ENCODE data around the gene MOSMO.
"Not testable (repeated sequence)": the region's sequence is repeated elsewhere in the genome, so short reads cannot be mapped to it uniquely, and the experiment has no call there.

MOSMO gene

DNA sequence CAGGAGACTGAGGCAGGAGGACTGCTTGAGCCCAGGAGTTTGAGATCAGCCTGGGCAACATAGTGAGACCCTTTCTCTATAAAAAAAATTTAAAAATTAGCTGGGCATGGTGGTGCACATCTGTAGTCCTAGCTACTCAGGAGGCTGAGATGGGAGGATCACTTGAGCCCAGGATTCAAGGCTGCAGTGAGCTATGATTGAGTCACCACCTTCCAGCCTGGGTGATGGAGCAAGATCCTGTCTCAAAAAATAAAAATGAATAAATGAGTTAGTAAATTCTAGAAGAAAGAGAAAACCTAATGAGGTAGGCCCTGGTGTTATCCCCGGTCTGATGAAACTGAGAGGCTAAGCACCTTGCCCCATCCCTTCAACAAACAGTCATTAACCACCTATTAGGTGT, 5.9 kb upstream of the MOSMO start:
- no CpG with 5 or more reads among the region's 1 CpG for WGBS, 2 experiments (ENCODE audit: insufficient coverage in 2 of 2)
- H3K36me3 ChIP-seq (ENCODE audit: control insufficient read depth, insufficient read depth, low read length); H3K27ac ChIP-seq (ENCODE audit: low read depth, low read length, severe bottlenecking); H3K4me1 ChIP-seq (ENCODE audit: control insufficient read depth, insufficient read depth, low read length, poor library complexity, severe bottlenecking); H3K9me3 ChIP-seq (ENCODE audit: control insufficient read depth, low read length); H3K4me3 ChIP-seq (ENCODE audit: extremely low read depth, insufficient read depth, low read length, poor library complexity, severe bottlenecking): not testable (repeated sequence)

DNA sequence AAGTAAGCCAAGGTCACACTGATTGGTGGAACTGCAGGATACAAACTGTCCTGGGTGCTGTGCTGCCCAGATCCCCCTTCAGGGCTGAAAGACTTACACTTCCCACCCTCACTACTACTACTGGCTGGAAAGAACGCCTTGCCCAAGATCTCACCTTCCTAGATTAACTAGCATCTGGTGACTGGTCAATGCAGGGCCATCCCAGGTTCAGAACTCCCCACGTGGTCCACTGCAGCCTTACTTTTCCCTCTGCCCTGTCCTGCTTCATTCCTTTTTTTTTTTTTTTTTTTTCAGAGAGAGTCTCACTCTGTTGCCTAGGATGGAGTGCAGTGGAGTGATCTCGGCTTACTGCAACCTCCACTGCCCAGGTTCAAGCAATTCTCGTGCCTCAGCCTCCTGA, 4.7 kb upstream of the MOSMO start:
- H3K36me3 ChIP-seq (ENCODE audit: control insufficient read depth, insufficient read depth, low read length), result no peaks in the 10 kb centered on the region
- 80 to 81% methylated on average over 1 to 3 of the region's 4 CpGs for WGBS, 2 experiments (ENCODE audit: insufficient coverage in 2 of 2)
- no peaks in the 10 kb centered on the region for H3K4me1 ChIP-seq (ENCODE audit: control insufficient read depth, insufficient read depth, low read length, poor library complexity, severe bottlenecking)
- no peak overlapping the region for H3K27ac ChIP-seq (ENCODE audit: low read depth, low read length, severe bottlenecking)
- no peaks in the 10 kb centered on the region for H3K9me3 ChIP-seq (ENCODE audit: control insufficient read depth, low read length)
- H3K4me3 ChIP-seq (ENCODE audit: extremely low read depth, insufficient read depth, low read length, poor library complexity, severe bottlenecking), result no peak overlapping the region

DNA sequence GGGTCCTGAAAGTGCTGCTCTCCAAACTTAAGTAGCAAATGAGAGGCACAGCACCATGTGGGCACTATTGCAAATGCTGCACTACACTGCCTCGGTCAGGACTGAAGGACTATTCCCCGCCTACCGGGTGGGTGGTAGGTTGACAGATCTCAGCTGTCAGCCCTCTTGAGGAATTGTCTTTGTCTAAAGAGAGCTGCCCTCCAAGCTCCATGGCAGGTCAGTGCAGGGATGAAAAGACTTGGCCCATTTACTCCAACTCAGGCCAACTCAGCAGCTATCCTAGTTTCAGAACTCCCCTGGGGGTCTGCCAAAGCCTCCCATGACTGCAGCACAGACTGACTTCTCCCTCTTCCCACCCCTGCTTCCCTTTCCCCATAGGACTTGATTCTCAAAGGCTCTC, 3.6 kb upstream of the MOSMO start:
- WGBS, 2 experiments (ENCODE audit: insufficient coverage in 2 of 2), result 19 to 53% methylated on average over 3 of the region's 3 CpGs
- no peaks in the 10 kb centered on the region for H3K36me3 ChIP-seq (ENCODE audit: control insufficient read depth, insufficient read depth, low read length)
- H3K27ac ChIP-seq (ENCODE audit: low read depth, low read length, severe bottlenecking), result no peak overlapping the region
- H3K4me1 ChIP-seq (ENCODE audit: control insufficient read depth, insufficient read depth, low read length, poor library complexity, severe bottlenecking), result peaks cover 2% of the 10 kb centered on the region
- H3K9me3 ChIP-seq (ENCODE audit: control insufficient read depth, low read length), result no peaks in the 10 kb centered on the region
- H3K4me3 ChIP-seq (ENCODE audit: extremely low read depth, insufficient read depth, low read length, poor library complexity, severe bottlenecking), result no peak overlapping the region

DNA sequence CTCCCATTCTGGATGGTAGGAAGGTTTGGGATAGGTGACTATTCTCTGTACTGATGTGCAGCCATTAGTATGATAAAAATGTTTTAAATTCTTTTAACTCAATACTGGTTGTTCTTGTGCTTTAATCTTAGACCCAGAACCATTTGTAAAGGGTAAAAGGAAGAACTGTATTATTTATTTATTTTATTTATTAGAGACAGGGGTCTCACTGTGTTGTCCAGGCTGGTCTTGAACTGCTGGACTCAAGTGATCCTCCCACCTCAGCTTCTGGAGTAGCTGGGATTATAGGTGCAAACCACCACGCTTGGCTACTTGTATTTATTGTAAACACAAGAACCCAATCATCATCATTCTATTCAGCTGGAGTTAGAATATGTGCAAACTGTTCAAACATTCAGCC, 2.2 kb upstream of the MOSMO start:
- Histone ChIP-seq H3K4me3 (ENCODE audit: extremely low read depth, insufficient read depth, low read length, poor library complexity, severe bottlenecking) (no peak overlapping the region), H3K27ac (ENCODE audit: low read depth, low read length, severe bottlenecking) (no peak overlapping the region), H3K9me3 (ENCODE audit: control insufficient read depth, low read length) (no peaks in the 10 kb centered on the region), H3K36me3 (ENCODE audit: control insufficient read depth, insufficient read depth, low read length) (no peaks in the 10 kb centered on the region), H3K4me1 (ENCODE audit: control insufficient read depth, insufficient read depth, low read length, poor library complexity, severe bottlenecking) (peaks cover 2% of the 10 kb centered on the region)
- WGBS, 2 experiments (ENCODE audit: insufficient coverage in 2 of 2), result no CpG with 5 or more reads among the region's 1 CpG

DNA sequence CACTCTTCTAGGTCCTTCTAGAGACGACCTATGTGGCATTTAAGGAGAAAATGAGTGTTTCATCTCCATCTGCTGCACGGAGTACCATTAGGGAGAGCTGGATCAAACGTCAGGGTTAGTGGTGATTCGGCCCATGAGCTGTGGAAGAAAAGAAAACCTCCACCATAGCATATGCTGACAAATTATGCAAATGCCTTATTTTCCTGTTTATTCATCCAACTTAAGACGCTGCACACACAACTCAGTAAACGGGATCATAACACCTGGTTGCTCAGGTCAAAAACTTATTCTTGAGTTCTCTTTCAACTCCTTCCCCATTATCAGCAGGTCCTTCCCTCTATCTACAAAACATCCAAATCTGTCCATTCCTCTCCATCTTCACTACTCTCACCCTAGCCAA, 1.3 kb upstream of the MOSMO start:
- 67 to 74% methylated on average over 6 of the region's 6 CpGs for WGBS, 2 experiments (ENCODE audit: insufficient coverage in 2 of 2)
- peaks cover 2% of the 10 kb centered on the region for H3K4me1 ChIP-seq (ENCODE audit: control insufficient read depth, insufficient read depth, low read length, poor library complexity, severe bottlenecking)
- H3K4me3 ChIP-seq (ENCODE audit: extremely low read depth, insufficient read depth, low read length, poor library complexity, severe bottlenecking), result no peak overlapping the region
- no peaks in the 10 kb centered on the region for H3K9me3 ChIP-seq (ENCODE audit: control insufficient read depth, low read length)
- no peaks in the 10 kb centered on the region for H3K36me3 ChIP-seq (ENCODE audit: control insufficient read depth, insufficient read depth, low read length)
- H3K27ac ChIP-seq (ENCODE audit: low read depth, low read length, severe bottlenecking), result no peak overlapping the region

DNA sequence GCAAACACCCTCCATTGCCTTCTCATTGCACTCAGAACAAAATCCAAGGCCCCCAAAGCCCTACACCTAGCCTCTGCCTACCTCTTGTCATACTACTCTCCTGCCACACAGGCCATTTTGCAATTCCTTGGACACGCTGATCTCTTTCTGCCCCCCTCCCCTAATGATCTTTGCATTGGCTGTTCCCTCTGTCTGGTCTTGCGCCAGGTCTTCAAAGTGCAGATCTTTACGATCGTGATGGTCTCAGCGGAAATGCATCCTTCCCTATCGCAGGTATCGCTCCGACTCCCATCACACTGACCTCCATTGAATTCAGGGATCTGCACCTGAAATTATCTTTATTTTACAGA, 777 bp upstream of the MOSMO start:
- Histone ChIP-seq H3K27ac (ENCODE audit: low read depth, low read length, severe bottlenecking) (no peak overlapping the region), H3K4me1 (ENCODE audit: control insufficient read depth, insufficient read depth, low read length, poor library complexity, severe bottlenecking) (peaks cover 2% of the 10 kb centered on the region), H3K4me3 (ENCODE audit: extremely low read depth, insufficient read depth, low read length, poor library complexity, severe bottlenecking) (peak overlapping the region; percentile 70), H3K9me3 (ENCODE audit: control insufficient read depth, low read length) (no peaks in the 10 kb centered on the region), H3K36me3 (ENCODE audit: control insufficient read depth, insufficient read depth, low read length) (no peaks in the 10 kb centered on the region)
- WGBS, 2 experiments (ENCODE audit: insufficient coverage in 2 of 2), result 12 to 30% methylated on average over 6 to 7 of the region's 8 CpGs

DNA sequence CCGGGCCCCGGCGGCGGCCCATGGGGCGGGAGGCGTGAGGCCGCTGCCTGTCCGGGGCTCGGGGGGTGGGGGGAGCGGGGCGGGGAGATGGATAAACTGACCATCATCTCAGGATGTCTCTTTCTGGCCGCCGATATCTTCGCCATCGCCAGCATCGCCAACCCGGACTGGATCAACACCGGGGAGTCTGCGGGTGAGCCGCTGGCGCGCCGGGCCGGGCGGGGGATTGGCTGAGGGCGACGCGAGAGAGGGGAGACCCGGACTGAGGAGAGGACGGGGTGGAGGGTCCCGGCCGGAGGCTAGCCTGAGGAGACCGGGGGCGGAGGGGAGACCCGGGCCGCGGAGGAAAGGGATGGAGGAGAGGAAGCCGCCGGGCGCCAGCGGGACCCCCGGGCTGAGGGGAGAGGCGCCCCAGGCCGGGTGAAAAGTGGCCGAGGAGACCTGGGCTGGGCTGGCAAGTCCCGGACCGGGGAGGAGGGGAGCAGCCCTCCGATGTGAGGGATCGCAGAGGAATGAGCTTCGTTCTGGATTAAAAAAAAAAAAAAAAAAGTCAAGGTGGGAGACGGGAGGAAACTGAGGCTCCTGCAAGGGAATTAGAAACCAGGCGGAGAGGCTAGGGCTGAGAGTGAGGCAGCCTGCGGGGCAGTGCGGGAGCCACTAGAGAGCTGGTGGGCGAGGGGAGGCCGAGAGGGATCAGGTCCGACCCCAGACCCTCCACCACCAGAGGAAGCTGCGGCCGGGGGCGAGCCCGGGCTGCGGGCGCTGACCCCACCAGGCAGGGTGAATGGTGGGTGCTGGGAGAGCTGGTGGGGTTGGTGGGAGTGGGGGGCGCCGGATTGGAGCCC, 526 bp downstream of the MOSMO start:
- 0 to 1% methylated on average over 30 to 33 of the region's 65 CpGs for WGBS, 2 experiments (ENCODE audit: insufficient coverage in 2 of 2)
- Histone ChIP-seq H3K27ac (ENCODE audit: low read depth, low read length, severe bottlenecking) (no peak overlapping the region), H3K9me3 (ENCODE audit: control insufficient read depth, low read length) (no peaks in the 10 kb centered on the region), H3K36me3 (ENCODE audit: control insufficient read depth, insufficient read depth, low read length) (no peaks in the 10 kb centered on the region), H3K4me1 (ENCODE audit: control insufficient read depth, insufficient read depth, low read length, poor library complexity, severe bottlenecking) (peaks cover 2% of the 10 kb centered on the region), H3K4me3 (ENCODE audit: extremely low read depth, insufficient read depth, low read length, poor library complexity, severe bottlenecking) (peak overlapping the region; percentile 83)

DNA sequence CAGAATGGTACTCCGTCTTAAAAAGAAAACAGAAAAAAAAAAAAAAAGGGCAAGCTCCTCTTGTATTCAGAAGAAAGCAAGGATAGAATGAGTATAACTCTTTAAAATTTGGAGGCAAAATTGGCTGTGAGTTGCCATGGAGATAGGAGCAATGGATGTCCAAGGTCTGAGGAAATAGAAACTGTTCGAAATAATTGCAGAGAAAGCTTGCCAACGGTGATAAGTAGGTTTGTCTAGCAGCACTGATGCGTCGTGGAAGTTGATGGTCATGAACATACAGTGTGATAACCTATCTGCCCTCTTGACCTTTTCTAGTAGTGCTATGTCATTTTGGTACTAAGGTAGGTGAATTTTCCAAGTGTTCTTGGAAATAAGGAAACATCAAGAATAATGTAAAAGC, 3.0 kb downstream of the MOSMO start:
- Histone ChIP-seq H3K9me3 (ENCODE audit: control insufficient read depth, low read length) (no peaks in the 10 kb centered on the region), H3K36me3 (ENCODE audit: control insufficient read depth, insufficient read depth, low read length) (no peaks in the 10 kb centered on the region), H3K27ac (ENCODE audit: low read depth, low read length, severe bottlenecking) (no peak overlapping the region), H3K4me1 (ENCODE audit: control insufficient read depth, insufficient read depth, low read length, poor library complexity, severe bottlenecking) (peaks cover 2% of the 10 kb centered on the region), H3K4me3 (ENCODE audit: extremely low read depth, insufficient read depth, low read length, poor library complexity, severe bottlenecking) (no peak overlapping the region)
- WGBS, 2 experiments (ENCODE audit: insufficient coverage in 2 of 2), result 100% methylated on average over 1 to 3 of the region's 5 CpGs

DNA sequence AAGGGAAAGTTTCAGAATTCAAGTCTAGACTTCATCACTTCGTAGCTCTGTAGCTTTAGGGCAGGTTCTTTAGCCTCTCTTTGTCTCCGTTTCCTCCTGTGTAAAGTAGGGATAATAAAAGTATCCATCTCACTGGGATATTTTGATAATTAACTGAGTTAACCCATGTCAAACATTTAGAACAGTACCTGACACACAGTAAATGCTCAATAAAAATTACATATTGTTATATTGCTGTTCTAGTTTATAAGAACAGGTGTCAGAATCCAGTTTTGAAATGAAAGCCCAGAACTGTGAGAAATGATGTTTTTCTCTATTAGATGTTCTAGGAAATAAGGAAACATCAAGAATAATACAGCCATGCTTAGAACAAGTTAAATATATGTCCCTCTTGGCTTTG, 4.3 kb downstream of the MOSMO start:
- Histone ChIP-seq H3K9me3 (ENCODE audit: control insufficient read depth, low read length) (no peaks in the 10 kb centered on the region), H3K27ac (ENCODE audit: low read depth, low read length, severe bottlenecking) (no peak overlapping the region), H3K36me3 (ENCODE audit: control insufficient read depth, insufficient read depth, low read length) (no peaks in the 10 kb centered on the region), H3K4me1 (ENCODE audit: control insufficient read depth, insufficient read depth, low read length, poor library complexity, severe bottlenecking) (peaks cover 2% of the 10 kb centered on the region), H3K4me3 (ENCODE audit: extremely low read depth, insufficient read depth, low read length, poor library complexity, severe bottlenecking) (no peak overlapping the region)
- WGBS, 2 experiments (ENCODE audit: insufficient coverage in 2 of 2), result no CpG with 5 or more reads among the region's 2 CpGs

DNA sequence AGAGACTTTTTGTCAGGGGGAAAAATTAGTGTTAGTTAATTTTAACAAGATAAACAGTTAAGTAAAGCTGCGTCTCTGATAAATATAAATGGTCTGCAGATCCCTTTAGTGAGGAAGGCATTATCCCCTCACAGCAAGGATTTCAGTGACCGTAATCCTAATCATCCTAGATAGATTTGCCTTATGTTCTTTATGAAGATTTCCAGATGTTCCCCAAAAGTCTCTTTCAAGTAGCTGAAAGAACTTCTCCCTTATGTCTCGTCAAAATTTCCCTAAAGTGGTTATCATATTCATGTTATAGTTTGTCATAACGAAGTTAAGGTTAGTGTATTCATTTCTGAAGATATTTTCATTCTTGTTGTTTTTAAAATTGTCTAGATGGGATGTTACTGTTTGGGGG, 5.6 kb downstream of the MOSMO start:
- WGBS, 2 experiments (ENCODE audit: insufficient coverage in 2 of 2), result 100% methylated on average over 1 of the region's 4 CpGs; no CpG with 5 or more reads in 1 of the 2 experiments
- no peaks in the 10 kb centered on the region for H3K36me3 ChIP-seq (ENCODE audit: control insufficient read depth, insufficient read depth, low read length)

DNA sequence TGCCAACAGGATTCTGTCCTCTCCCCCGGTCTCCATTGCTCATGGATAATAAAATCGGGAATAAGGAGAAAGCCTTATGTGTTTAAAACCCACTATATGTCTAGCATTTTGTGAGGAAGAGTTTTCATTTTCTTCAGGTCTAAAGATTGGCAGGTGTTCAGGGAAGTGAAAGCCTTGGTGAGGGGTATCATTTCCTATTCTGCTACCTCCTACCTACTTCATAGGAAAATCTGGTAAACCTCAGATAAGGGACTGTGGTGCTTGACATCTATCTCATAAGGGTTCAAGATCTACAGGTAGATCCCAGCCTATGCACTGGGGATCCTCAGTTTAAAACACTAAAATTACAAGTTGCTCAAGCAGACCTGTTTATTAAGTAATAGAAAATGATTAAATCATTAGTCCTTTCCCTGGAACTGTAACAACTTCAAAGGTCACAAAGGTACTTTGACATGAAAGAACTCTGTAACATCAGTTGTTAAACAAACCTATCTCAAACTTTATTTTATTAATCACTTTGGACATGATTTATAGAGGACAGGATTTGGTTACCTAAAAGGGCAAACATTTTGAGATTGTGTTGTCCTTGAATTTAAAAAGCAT, 6.5 kb downstream of the MOSMO start:
- H3K9me3 ChIP-seq (ENCODE audit: control insufficient read depth, low read length), result no peaks in the 10 kb centered on the region
- no peaks in the 10 kb centered on the region for H3K4me1 ChIP-seq (ENCODE audit: control insufficient read depth, insufficient read depth, low read length, poor library complexity, severe bottlenecking)
- no peak overlapping the region for H3K27ac ChIP-seq (ENCODE audit: low read depth, low read length, severe bottlenecking)
- H3K36me3 ChIP-seq (ENCODE audit: control insufficient read depth, insufficient read depth, low read length), result no peaks in the 10 kb centered on the region
- WGBS, 2 experiments (ENCODE audit: insufficient coverage in 2 of 2), result 100% methylated on average over 2 of the region's 2 CpGs; no CpG with 5 or more reads in 1 of the 2 experiments
- no peak overlapping the region for H3K4me3 ChIP-seq (ENCODE audit: extremely low read depth, insufficient read depth, low read length, poor library complexity, severe bottlenecking)

More for the DNA sequence above, 5.6 kb downstream of the MOSMO start:
- Histone ChIP-seq H3K4me1 (ENCODE audit: control insufficient read depth, insufficient read depth, low read length, poor library complexity, severe bottlenecking) (peaks cover 2% of the 10 kb centered on the region), H3K27ac (ENCODE audit: low read depth, low read length, severe bottlenecking) (no peak overlapping the region), H3K9me3 (ENCODE audit: control insufficient read depth, low read length) (no peaks in the 10 kb centered on the region), H3K4me3 (ENCODE audit: extremely low read depth, insufficient read depth, low read length, poor library complexity, severe bottlenecking) (no peak overlapping the region)
